Neural progenitor cell (in vitro differentiated cells): ENCODE measurements around the gene ITGA11. TPM values are rescaled to one million over a fixed set of nuclear protein-coding genes. Genes with fewer than 3 reads are reported as not detected.

Source experiments
- DNase-seq: peaks from one replicate; pipeline ENCODE4 v3.0.0-alpha.2; 2016; ENCODE audit warnings: low spot score
- H2AFZ ChIP-seq: fragments of 200-600 bp; sonication (generic); replicated peaks from 2 replicates; pipeline ENCODE4 v1.6.1; 2016; ENCODE audit warnings: antibody characterized with exemption
- H3F3A ChIP-seq: fragments of 200-600 bp; sonication (generic); 2 replicates; pipeline ENCODE4 v1.6.1; 2016; ENCODE audit warnings: antibody characterized with exemption, low read depth
- H3K27ac ChIP-seq: fragments of 200-600 bp; sonication (generic); 2 replicates; pipeline ENCODE4 v1.5.1; 2016; ENCODE audit warnings: mild to moderate bottlenecking
- H3K27me3 ChIP-seq: fragments of 200-600 bp; sonication (generic); 2 replicates; pipeline ENCODE4 v1.6.1; 2016; ENCODE audit warnings: mild to moderate bottlenecking, moderate library complexity
- H3K36me3 ChIP-seq: fragments of 200-600 bp; sonication (generic); 2 replicates; pipeline ENCODE4 v1.5.1; 2016
- H3K4me1 ChIP-seq: fragments of 200-600 bp; sonication (generic); 2 replicates; pipeline ENCODE4 v1.6.1; 2016; ENCODE audit warnings: mixed run types
- H3K4me2 ChIP-seq: fragments of 200-600 bp; sonication (generic); 2 replicates; pipeline ENCODE4 v1.6.1; 2016
- H3K4me3 ChIP-seq: fragments of 200-600 bp; sonication (generic); 2 replicates; pipeline ENCODE4 v1.5.1; 2016
- H3K79me2 ChIP-seq: fragments of 200-600 bp; sonication (generic); 2 replicates; pipeline ENCODE4 v1.6.1; 2016; ENCODE audit warnings: low read depth
- H3K9ac ChIP-seq: fragments of 200-600 bp; sonication (generic); 2 replicates; pipeline ENCODE4 v1.6.1; 2016
- H3K9me3 ChIP-seq: fragments of 200-600 bp; sonication (generic); 2 replicates; pipeline ENCODE4 v1.5.1; 2016; ENCODE audit warnings: low read depth
- H4K20me1 ChIP-seq: fragments of 200-600 bp; sonication (generic); 2 replicates; pipeline ENCODE4 v1.6.1; 2016; ENCODE audit warnings: low read depth
- H3K27ac Mint-ChIP-seq: 3 replicates; pipeline ENCODE4 v1.8.0; 2021; ENCODE audit warnings: mixed read lengths
- H3K27me3 Mint-ChIP-seq: 2 replicates; pipeline ENCODE4 v1.8.0; 2022; ENCODE audit warnings: low read depth, mild to moderate bottlenecking, inconsistent platforms, moderate library complexity, mixed read lengths; ENCODE audit not compliant: insufficient read depth
- H3K36me3 Mint-ChIP-seq: 3 replicates; pipeline ENCODE4 v1.8.0; 2021; ENCODE audit warnings: mixed read lengths
- H3K4me1 Mint-ChIP-seq: 3 replicates; pipeline ENCODE4 v1.8.0; 2021; ENCODE audit warnings: mixed read lengths
- H3K4me3 Mint-ChIP-seq: 3 replicates; pipeline ENCODE4 v1.8.0; 2021; ENCODE audit warnings: mild to moderate bottlenecking, moderate library complexity, mixed read lengths
- H3K9me3 Mint-ChIP-seq: 3 replicates; pipeline ENCODE4 v1.8.0; 2020; ENCODE audit warnings: mixed read lengths
- CTCF ChIP-seq: fragments of 200-600 bp; sonication (generic); IDR thresholded peaks from 2 replicates; pipeline ENCODE4 v1.5.1; 2017; ENCODE audit warnings: antibody characterized with exemption, mild to moderate bottlenecking
- EZH2 ChIP-seq: fragments of 200-600 bp; sonication (generic); IDR thresholded peaks from 2 replicates; pipeline ENCODE4 v1.6.1; 2017; ENCODE audit warnings: antibody characterized with exemption, mild to moderate bottlenecking, moderate library complexity
- EZH2phosphoT487 ChIP-seq: fragments of 200-600 bp; sonication (generic); IDR thresholded peaks from 2 replicates; pipeline ENCODE4 v1.6.1; 2017; ENCODE audit warnings: antibody characterized with exemption
- total RNA-seq: library from RNA; depleted of rRNA; stranded (reverse); fragments of >200 nt; gene quantifications from 2 replicates; pipeline ENCODE4 v1.2.3, GENCODE V29; 2015; ENCODE audit warnings: low replicate concordance

The ITGA11 gene
- total RNA-seq, 1 donor from 2014 or later, result not detected

DNA sequence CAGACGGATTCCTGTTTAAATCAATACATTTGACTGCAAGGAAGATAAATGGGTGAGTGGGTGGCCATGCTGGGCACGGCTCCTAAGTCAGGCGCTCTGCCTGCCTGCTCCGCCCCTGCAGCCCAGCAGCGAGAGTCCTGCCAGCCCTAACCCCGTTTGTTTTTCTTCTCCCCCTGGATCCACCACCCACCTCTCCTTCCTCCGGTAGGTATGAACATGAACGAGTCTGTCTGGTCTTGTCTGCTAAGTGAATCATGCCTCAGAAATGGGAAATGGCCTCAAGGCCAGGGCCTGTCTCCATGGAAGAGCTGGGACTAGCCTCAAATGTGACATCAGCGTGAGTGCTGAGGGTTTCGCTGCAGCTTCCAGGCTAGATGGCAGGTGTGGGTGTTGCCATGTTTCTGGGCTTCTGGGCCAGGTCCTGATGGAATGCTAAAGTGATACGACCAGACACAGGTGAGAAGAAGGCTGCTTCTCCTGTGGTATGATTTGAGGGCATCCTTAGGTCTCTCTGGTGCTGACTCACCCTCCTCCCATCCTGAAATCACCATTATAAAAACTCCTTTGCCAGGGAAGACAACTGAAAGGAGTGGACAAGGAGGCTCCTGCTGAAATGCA, 160.0 kb downstream of the ITGA11 start:
- TF ChIP-seq EZH2, result no peak
- TF ChIP-seq EZH2phosphoT487, result no peak
- TF ChIP-seq CTCF, result no peak
- H3K4me3 ChIP-seq, result no peak overlapping the region
- Mint-ChIP-seq H3K27ac (peak overlapping the region; percentile 31), H3K36me3 (no peaks in the 10 kb centered on the region), H3K9me3 (no peaks in the 10 kb centered on the region), H3K4me1 (peaks cover 37% of the 10 kb centered on the region), H3K27me3 (peaks cover 5% of the 10 kb centered on the region), H3K4me3 (no peak overlapping the region)
- H3K79me2 ChIP-seq, result no peaks in the 10 kb centered on the region
- peak; percentile 31 for DNase-seq
- H3K36me3 ChIP-seq, result no peaks in the 10 kb centered on the region
- H3K27ac ChIP-seq, result no peak overlapping the region
- H3K27me3 ChIP-seq, result no peaks in the 10 kb centered on the region
- H3F3A ChIP-seq, result peaks cover 13% of the 10 kb centered on the region
- H3K9ac ChIP-seq, result no peak overlapping the region
- H3K4me2 ChIP-seq, result peak overlapping the region; percentile 31
- H3K9me3 ChIP-seq, result no peaks in the 10 kb centered on the region
- H4K20me1 ChIP-seq, result no peaks in the 10 kb centered on the region
- H2AFZ ChIP-seq, result peak overlapping the region; percentile 73
- peaks cover 19% of the 10 kb centered on the region for H3K4me1 ChIP-seq

- Mint-ChIP-seq H3K4me1 (peaks cover 20% of the 10 kb centered on the region), H3K27me3 (peaks cover 5% of the 10 kb centered on the region), H3K27ac (no peak overlapping the region), H3K9me3 (no peaks in the 10 kb centered on the region), H3K4me3 (no peak overlapping the region), H3K36me3 (no peaks in the 10 kb centered on the region)
- no peaks in the 10 kb centered on the region for H3K9me3 ChIP-seq
- peaks cover 18% of the 10 kb centered on the region for H3F3A ChIP-seq
- H3K4me1 ChIP-seq, result peaks cover 11% of the 10 kb centered on the region
- H3K9ac ChIP-seq, result no peak overlapping the region
- no peaks in the 10 kb centered on the region for H3K79me2 ChIP-seq
- no peak overlapping the region for H3K4me2 ChIP-seq
- no peaks in the 10 kb centered on the region for H3K36me3 ChIP-seq
- TF ChIP-seq CTCF (no peak), EZH2 (no peak), EZH2phosphoT487 (no peak)
- no peak overlapping the region for H3K27ac ChIP-seq
- H3K27me3 ChIP-seq, result no peaks in the 10 kb centered on the region
- H4K20me1 ChIP-seq, result no peaks in the 10 kb centered on the region
- H2AFZ ChIP-seq, result no peak overlapping the region
- H3K4me3 ChIP-seq, result no peak overlapping the region
- DNase-seq, result no peak
Measured at GRCh38 chr15:68268405-68268804, 163.6 kb downstream of the ITGA11 start.

DNA sequence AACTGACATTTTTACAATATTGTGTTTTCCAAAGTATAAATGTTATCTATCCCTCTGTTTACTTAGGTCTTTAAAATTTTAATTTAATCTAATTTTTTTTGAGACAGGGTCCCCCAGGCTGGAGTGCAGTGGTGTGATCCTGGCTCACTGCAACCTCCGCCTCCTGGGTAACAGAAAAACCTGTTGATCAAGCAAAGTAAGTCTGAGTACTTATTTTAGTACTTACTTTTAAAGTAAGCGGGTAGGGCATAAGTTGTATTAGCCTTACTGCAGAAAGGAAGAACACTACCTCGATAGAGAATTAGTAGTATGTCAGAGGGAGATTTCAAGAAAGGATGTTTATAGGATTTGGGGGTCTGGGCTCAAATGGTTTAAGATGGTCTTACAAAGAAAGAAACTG, 166.3 kb downstream of the ITGA11 start:
- DNase-seq, result no peak
- Histone ChIP-seq H3F3A (peaks cover 18% of the 10 kb centered on the region), H2AFZ (no peak overlapping the region), H3K9me3 (no peaks in the 10 kb centered on the region), H3K27me3 (no peaks in the 10 kb centered on the region), H4K20me1 (no peaks in the 10 kb centered on the region), H3K9ac (no peak overlapping the region), H3K4me2 (no peak overlapping the region), H3K36me3 (no peaks in the 10 kb centered on the region), H3K27ac (no peak overlapping the region), H3K4me3 (no peak overlapping the region), H3K79me2 (no peaks in the 10 kb centered on the region), H3K4me1 (no peaks in the 10 kb centered on the region)
- H3K9me3 Mint-ChIP-seq, result no peaks in the 10 kb centered on the region
- no peak overlapping the region for H3K4me3 Mint-ChIP-seq
- H3K36me3 Mint-ChIP-seq, result no peaks in the 10 kb centered on the region
- H3K27me3 Mint-ChIP-seq, result peaks cover 9% of the 10 kb centered on the region
- H3K27ac Mint-ChIP-seq, result no peak overlapping the region
- TF ChIP-seq EZH2 (no peak), CTCF (no peak), EZH2phosphoT487 (no peak)
- H3K4me1 Mint-ChIP-seq, result peaks cover 5% of the 10 kb centered on the region
